ENCODE data around the gene CLIP1. TPM values are rescaled to one million over a fixed set of nuclear protein-coding genes. Genes with fewer than 3 reads are reported as not detected.
"Not testable (repeated sequence)": the region's sequence is repeated elsewhere in the genome, so short reads cannot be mapped to it uniquely, and the experiment has no call there.

The CLIP1 gene
- polyA plus RNA-seq, 10 donors: 17.1 to 27.6 (median 22.2) TPM

DNA sequence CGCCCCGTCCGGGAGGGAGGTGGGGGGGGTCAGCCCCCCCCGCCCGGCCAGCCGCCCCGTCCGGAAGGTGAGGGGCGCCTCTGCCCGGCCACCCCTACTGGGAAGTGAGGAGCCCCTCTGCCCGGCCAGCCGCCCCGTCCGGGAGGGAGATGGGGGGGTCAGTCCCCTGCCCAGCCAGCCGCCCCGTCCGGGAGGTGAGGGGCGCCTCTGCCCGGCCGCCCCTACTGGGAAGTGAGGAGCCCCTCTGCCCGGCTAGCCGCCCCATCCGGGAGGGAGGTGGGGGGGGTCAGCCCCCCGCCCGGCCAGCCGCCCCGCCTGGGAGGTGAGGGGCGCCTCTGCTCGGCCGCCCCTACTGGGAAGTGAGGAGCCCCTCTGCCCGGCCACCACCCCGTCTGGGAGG, 64.9 kb downstream of the CLIP1 start:
- not testable (repeated sequence) for DNase-seq

DNA sequence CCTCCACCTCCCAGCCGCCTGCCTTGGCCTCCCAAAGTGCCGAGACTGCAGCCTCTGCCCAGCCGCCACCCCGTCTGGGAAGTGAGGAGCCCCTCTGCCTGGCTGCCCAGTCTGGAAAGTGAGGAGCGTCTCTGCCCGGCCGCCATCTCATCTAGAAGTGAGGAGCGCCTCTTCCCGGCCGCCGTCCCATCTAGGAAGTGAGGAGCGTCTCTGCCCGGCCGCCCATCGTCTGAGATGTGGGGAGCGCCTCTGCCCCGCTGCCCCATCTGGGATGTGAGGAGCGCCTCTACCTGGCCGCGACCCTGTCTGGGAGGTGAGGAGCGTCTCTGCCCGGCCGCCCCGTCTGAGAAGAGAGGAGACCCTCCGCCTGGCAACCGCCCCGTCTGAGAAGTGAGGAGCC, 65.5 kb downstream of the CLIP1 start:
- not testable (repeated sequence) for DNase-seq

- DNase-seq: peak; percentile 31 to 64 (median 46)
These were observed 66.3 kb downstream of the CLIP1 start for GRCh38 chr12:122356192-122356635.

- DNase-seq: peak in 2 of 3 donors; percentile 9 to 14
These were observed 66.8 kb downstream of the CLIP1 start for GRCh38 chr12:122355706-122356105.

GRCh38 chr12:122354958-122355641, 67.4 kb downstream of the CLIP1 start:
- no peak for DNase-seq

- no peak for DNase-seq
These were observed 70.1 kb downstream of the CLIP1 start for GRCh38 chr12:122352394-122352793.

- peak; percentile 44 to 65 (median 63) for DNase-seq
These were observed 72.2 kb downstream of the CLIP1 start for GRCh38 chr12:122350141-122350848.

- no peak for DNase-seq
These were observed 73.4 kb downstream of the CLIP1 start for GRCh38 chr12:122349078-122349477.

GRCh38 chr12:122348505-122348904, 74.0 kb downstream of the CLIP1 start:
- no peak for DNase-seq

- no peak for DNase-seq
These were observed 76.4 kb downstream of the CLIP1 start for GRCh38 chr12:122346054-122346453.

GRCh38 chr12:122345042-122345441, 77.4 kb downstream of the CLIP1 start:
- no peak for DNase-seq

DNA sequence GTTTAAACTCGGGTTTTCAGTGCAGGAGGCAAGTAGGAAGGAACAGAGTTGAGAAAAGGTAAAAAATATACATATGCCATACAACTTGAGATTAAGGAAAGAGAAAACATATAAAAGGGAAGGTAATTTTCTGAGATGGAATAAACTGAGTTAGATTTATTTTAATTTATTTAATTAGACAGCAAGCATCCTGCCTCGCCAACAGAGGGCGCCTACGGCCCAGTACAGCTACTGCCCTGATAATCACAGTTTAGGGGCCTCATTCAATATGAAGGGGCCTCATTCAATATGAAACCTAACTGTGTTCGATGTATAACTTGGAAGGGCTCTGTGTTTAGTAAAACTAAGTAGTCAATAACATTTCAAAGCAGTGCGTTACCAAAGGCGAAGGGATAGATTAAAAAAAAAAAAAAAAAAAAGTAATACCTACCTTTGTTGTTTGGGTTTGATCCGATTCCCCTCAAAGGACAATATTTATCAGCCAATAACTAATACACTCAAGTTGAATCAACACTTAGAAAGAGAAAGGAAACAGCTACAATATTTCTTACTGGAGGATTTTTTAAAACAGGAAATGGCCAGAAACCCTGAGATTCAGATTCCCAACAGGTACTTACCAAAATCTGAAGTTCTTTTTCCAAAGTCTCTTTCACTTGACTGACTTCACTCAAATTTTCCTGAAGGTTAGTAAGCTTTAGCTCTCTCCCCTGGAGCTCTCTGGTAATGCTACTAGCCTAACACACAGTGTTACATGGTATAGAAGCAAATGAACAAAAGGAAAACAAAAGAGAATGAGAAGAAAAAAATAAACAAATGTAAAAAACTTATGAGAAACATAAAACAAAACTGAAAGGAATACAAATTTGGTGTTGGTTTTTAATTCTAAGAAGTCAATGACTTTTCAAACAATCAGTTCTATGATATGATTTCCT, 86.2 kb downstream of the CLIP1 start:
- DNase-seq: no peak

DNA sequence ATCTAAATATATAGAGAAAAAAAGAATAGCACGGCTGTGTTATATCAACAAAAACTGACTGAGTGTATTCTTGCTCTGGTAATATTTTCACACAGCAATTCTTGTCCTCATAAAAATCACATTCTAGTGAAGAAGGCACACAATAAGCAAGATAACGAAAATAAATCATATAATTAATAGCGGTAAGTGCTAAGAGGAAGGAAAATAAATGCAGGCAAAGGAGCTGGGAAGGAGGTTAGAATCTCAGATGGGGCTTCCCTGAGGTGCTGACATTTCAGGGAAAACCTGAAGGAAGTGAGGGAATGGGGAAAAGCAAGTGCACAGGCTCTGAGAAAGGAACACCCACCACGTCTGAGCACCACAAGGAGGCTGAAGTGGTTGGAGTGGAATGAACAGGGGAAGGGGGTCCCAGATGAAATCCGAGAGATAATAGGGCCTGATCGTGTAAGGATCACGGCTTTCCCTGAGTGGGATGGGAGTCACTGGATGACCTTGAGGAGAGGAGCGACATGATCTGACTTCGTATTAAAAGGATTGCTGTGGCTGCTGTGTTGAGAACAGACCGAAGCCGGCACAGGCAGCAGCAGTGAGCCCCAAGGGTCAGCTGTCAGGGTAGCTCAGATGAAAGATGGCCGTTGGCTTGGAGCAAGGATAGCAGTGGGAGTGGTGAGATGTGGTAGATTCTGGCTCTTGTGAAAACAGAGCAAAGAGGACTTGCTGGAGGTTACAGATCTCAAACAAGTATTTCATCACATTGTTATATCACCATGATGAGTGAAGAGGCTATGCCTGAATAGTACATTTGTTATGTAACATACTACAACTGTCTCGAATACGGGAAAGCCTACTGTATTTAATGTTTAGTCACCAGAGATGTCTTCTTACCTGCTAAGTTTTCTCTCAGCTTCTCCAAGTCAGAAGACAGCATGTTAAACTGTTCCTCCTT, 89.1 kb downstream of the CLIP1 start:
- peak in 1 of 3 donors; percentile 14 for DNase-seq

DNA sequence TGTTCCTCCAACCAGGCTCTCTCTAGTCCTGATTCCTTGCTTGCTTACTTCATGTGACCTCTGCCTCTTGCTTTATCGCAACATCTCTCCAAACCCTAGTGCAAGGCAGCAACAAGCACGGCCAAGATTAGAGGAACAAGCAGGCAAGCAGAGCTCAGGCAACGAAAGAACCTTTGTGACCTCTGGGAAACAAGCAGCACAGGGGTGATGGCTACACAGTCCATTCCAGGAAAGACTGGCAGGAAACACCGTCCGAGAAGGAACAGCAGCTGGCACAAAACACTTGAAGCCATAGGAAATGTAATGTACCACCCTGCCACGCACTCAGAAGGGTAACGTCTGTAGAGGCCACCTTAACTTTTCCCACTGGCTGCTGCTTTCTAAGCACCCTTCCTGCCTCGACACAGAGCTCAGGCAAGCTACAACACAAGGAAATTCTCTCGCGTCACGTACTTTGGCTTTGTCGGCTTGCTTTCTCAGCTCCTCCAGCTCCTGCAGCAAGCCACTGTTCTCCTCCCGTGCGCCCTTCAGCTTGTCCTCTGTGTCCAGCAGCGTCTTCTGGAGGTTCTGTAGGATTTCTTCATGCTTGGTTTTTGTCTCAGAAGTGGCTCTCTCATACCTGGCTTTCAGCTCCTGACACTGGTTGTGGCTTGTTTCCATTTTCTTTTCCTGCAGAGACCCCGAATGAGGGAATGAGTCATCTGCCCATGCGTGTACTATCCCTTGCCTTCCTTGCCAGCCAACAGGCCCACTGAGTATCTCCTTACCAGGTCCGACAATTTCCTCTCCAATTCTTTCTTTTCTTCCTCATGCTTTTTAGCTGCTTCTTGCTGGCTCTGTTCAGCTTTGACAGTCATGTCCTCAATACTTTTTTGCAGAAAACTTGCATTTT, 94.7 kb downstream of the CLIP1 start:
- no peak for DNase-seq

DNA sequence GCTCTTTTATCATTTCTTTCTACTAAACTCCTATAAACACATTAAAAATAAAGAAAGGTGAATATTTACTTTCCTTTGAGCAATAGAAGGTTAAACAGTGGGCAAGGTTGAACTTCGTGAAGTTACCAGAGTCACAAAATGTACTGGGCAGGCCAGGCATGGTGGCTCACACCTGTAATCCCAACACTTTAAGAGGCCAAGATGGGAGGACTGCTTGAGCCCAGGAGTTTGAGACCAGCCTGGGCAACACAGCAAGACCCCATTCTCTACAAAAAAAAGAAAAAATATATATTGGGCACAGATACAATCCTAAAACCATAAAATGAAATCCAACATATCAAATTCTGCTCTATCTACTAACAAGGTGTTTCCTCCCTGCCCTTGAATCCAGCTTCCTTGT, 95.5 kb downstream of the CLIP1 start:
- DNase-seq: no peak

GRCh38 chr12:122326586-122326985, 95.9 kb downstream of the CLIP1 start:
- no peak for DNase-seq

- no peak for DNase-seq
These were observed 99.0 kb downstream of the CLIP1 start for GRCh38 chr12:122323311-122324019.

DNA sequence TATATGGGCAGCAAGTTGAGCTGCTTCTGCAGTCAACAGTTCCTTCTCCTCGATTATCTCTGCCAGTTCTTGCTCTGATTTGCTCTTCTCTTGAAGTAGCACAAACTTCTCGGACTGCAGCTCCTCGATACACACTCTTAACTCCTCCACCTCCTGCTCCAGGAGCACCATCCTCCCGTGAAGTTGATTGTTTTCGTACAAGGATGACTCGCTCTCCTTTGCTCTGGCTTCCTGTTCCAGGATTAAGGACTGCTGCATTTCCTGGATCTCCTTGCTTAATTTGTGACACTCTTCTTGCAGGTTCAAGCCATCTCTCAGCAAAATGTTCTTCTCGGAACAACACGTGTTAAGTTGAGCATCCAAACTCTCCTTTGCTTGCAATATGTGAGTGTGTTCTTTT, 100.0 kb downstream of the CLIP1 start:
- no peak for DNase-seq
